Activated CD4-positive, alpha-beta T cell treated with anti-CD3 and anti-CD28 coated beads, Interleukin-2, amount 10 ng/mL, durations not matched to agents 7 days and 5 days (primary cell): ENCODE results near the gene RNF227. TPM values are rescaled to one million over a fixed set of nuclear protein-coding genes. Genes with fewer than 3 reads are reported as not detected.

Experiments
- CTCF ChIA-PET: fragments of 350-600 bp; sonication (Branson Sonifier 250); formaldehyde crosslinking; loops from one replicate; lab custom pipeline; 2021; ENCODE audit warnings: antibody characterized with exemption; lab: Charles Lee
- POLR2A ChIA-PET: fragments of 350-600 bp; sonication (Branson Sonifier 250); formaldehyde crosslinking; loops from one replicate; lab custom pipeline; 2021; ENCODE audit warnings: antibody characterized with exemption; lab: Charles Lee
- DNase-seq: peaks from one replicate; pipeline ENCODE4 v3.0.0-alpha.2; 2020
- H3K27ac Mint-ChIP-seq: one replicate; pipeline ENCODE4 v1.8.0; 2021; ENCODE audit warnings: mild to moderate bottlenecking, moderate library complexity, mixed read lengths
- H3K27me3 Mint-ChIP-seq: one replicate; pipeline ENCODE4 v1.8.0; 2021; ENCODE audit warnings: mixed read lengths
- H3K36me3 Mint-ChIP-seq: one replicate; pipeline ENCODE4 v1.8.0; 2021; ENCODE audit warnings: low read depth, mixed read lengths
- H3K4me1 Mint-ChIP-seq: one replicate; pipeline ENCODE4 v1.8.0; 2021; ENCODE audit warnings: mixed read lengths
- H3K4me3 Mint-ChIP-seq: one replicate; pipeline ENCODE4 v1.8.0; 2021; ENCODE audit warnings: mild to moderate bottlenecking, moderate library complexity, mixed read lengths
- H3K9me3 Mint-ChIP-seq: one replicate; pipeline ENCODE4 v1.8.0; 2021; ENCODE audit warnings: mixed read lengths
- total RNA-seq, 2 experiments: library from RNA; stranded (reverse); gene quantifications; one replicate each; pipeline ENCODE4 v1.2.3, GENCODE V29; 2021

RNF227 gene
- total RNA-seq, 2 experiments from 2014 or later = 4.4 to 4.5 TPM

- Mint-ChIP-seq H3K27ac (peak overlapping the region; percentile 19), H3K36me3 (peaks cover 72% of the 10 kb centered on the region), H3K4me3 (no peak overlapping the region), H3K9me3 (no peaks in the 10 kb centered on the region), H3K4me1 (peaks cover 4% of the 10 kb centered on the region), H3K27me3 (no peaks in the 10 kb centered on the region)
- no peak for DNase-seq
- ChIA-PET POLR2A (no interaction called here), CTCF (interaction anchor here (0.8 to 2.3 kb wide), 7 partner anchors 10 to 182 kb away, joined by 3 to 17 read pairs (median 3); partner anchors contain the start of genes CNTROB and TRAPPC1)
These were observed 28.2 kb upstream of the RNF227 start for GRCh38 chr17:7944326-7944725.

- ChIA-PET POLR2A (interaction anchor here (0.6 kb wide), 1 partner anchor 12 kb away, joined by 3 read pairs; the partner anchor contains the start of gene TRAPPC1), CTCF (interaction anchor here (0.6 to 1.3 kb wide), 3 partner anchors 11 to 36 kb away, joined by 3 read pairs; no protein-coding TSS in a partner anchor)
- Mint-ChIP-seq H3K4me3 (no peak overlapping the region), H3K4me1 (peaks cover 5% of the 10 kb centered on the region), H3K27ac (no peak overlapping the region), H3K9me3 (no peaks in the 10 kb centered on the region), H3K36me3 (peaks cover 66% of the 10 kb centered on the region), H3K27me3 (no peaks in the 10 kb centered on the region)
- DNase-seq = no peak
These were observed 27.2 kb upstream of the RNF227 start for GRCh38 chr17:7943291-7943690.

- no peak overlapping the region for H3K27ac Mint-ChIP-seq
- ChIA-PET POLR2A (no interaction called here), CTCF (interaction anchor here (0.9 to 1.2 kb wide), 2 partner anchors 10 to 13 kb away, joined by 3 read pairs; no protein-coding TSS in a partner anchor)
- no peak for DNase-seq
- H3K4me1 Mint-ChIP-seq = peaks cover 12% of the 10 kb centered on the region
- H3K9me3 Mint-ChIP-seq = no peaks in the 10 kb centered on the region
- peaks cover 69% of the 10 kb centered on the region for H3K36me3 Mint-ChIP-seq
- H3K27me3 Mint-ChIP-seq = no peaks in the 10 kb centered on the region
- no peak overlapping the region for H3K4me3 Mint-ChIP-seq
These were observed 24.7 kb upstream of the RNF227 start for GRCh38 chr17:7940743-7941142.

GRCh38 chr17:7940034-7940433 is 23.9 kb upstream of the RNF227 start:
- H3K27me3 Mint-ChIP-seq = no peaks in the 10 kb centered on the region
- H3K9me3 Mint-ChIP-seq = no peaks in the 10 kb centered on the region
- H3K36me3 Mint-ChIP-seq = peaks cover 69% of the 10 kb centered on the region
- no peak overlapping the region for H3K4me3 Mint-ChIP-seq
- H3K4me1 Mint-ChIP-seq = peaks cover 16% of the 10 kb centered on the region
- POLR2A ChIA-PET = no interaction called here
- DNase-seq = no peak
- no peak overlapping the region for H3K27ac Mint-ChIP-seq
- CTCF ChIA-PET = interaction anchor here (1.2 kb wide), 2 partner anchors 8 to 13 kb away, joined by 3 to 4 read pairs; partner anchors contain the start of genes CNTROB and TRAPPC1

- Mint-ChIP-seq H3K27me3 (no peaks in the 10 kb centered on the region), H3K9me3 (no peaks in the 10 kb centered on the region), H3K36me3 (peaks cover 55% of the 10 kb centered on the region), H3K4me1 (peaks cover 46% of the 10 kb centered on the region), H3K4me3 (no peak overlapping the region), H3K27ac (no peak overlapping the region)
- ChIA-PET CTCF (interaction anchor here (1.0 to 1.9 kb wide), 4 partner anchors 10 to 79 kb away, joined by 3 to 6 read pairs (median 4); partner anchors contain the start of gene NAA38), POLR2A (no interaction called here)
- no peak for DNase-seq
These were observed 19.8 kb upstream of the RNF227 start for GRCh38 chr17:7935859-7936258.

GRCh38 chr17:7932949-7933348 is 16.9 kb upstream of the RNF227 start:
- no peaks in the 10 kb centered on the region for H3K27me3 Mint-ChIP-seq
- peak; percentile 21 for DNase-seq
- CTCF ChIA-PET = interaction anchor here (0.9 to 3.2 kb wide), 15 partner anchors 9 to 245 kb away, joined by 3 to 17 read pairs (median 5); partner anchors contain the start of genes RNF227 and TP53
- no peaks in the 10 kb centered on the region for H3K9me3 Mint-ChIP-seq
- H3K36me3 Mint-ChIP-seq = peaks cover 45% of the 10 kb centered on the region
- peaks cover 57% of the 10 kb centered on the region for H3K4me1 Mint-ChIP-seq
- POLR2A ChIA-PET = no interaction called here
- H3K27ac Mint-ChIP-seq = peak overlapping the region; percentile 96
- peak overlapping the region; percentile 94 for H3K4me3 Mint-ChIP-seq

- CTCF ChIA-PET = interaction anchor here (0.7 to 3.2 kb wide), 17 partner anchors 7 to 245 kb away, joined by 3 to 17 read pairs (median 4); partner anchors contain the start of genes RNF227 and TP53
- peaks cover 57% of the 10 kb centered on the region for H3K4me1 Mint-ChIP-seq
- peak; percentile 45 for DNase-seq
These were observed 16.4 kb upstream of the RNF227 start for GRCh38 chr17:7932483-7932891.

GRCh38 chr17:7931709-7932482 is 15.8 kb upstream of the RNF227 start, which contains the start of the genes CNTROB and TRAPPC1:
Gene CNTROB (plus strand): TSS chr17:7932206. CDS start chr17:7933080, 874 bp downstream.
Gene TRAPPC1 (minus strand): TSS chr17:7931946. CDS start chr17:7931829, 117 bp downstream.
- peak within 1 kb of the TSS; percentile 94 for H3K4me3 Mint-ChIP-seq
- POLR2A ChIA-PET = interaction anchor here (0.6 to 1.3 kb wide), 3 partner anchors 11 to 225 kb away, joined by 3 to 4 read pairs (median 3); partner anchors contain the start of gene RNF227

More at GRCh38 chr17:7932483-7932891, 16.4 kb upstream of the RNF227 start:
- Mint-ChIP-seq H3K27ac (peak overlapping the region; percentile 96), H3K4me3 (peak overlapping the region; percentile 94), H3K9me3 (no peaks in the 10 kb centered on the region), H3K36me3 (peaks cover 46% of the 10 kb centered on the region), H3K27me3 (no peaks in the 10 kb centered on the region)
- POLR2A ChIA-PET = interaction anchor here (1.0 to 1.3 kb wide), 2 partner anchors 17 to 224 kb away, joined by 3 to 4 read pairs; partner anchors contain the start of gene RNF227

GRCh38 chr17:7930841-7931631 is 14.9 kb upstream of the RNF227 start:
- Mint-ChIP-seq H3K4me1 (peaks cover 50% of the 10 kb centered on the region), H3K27ac (peak overlapping the region; percentile 96), H3K27me3 (no peaks in the 10 kb centered on the region), H3K9me3 (no peaks in the 10 kb centered on the region), H3K36me3 (peaks cover 32% of the 10 kb centered on the region), H3K4me3 (peak overlapping the region; percentile 94)
- ChIA-PET CTCF (interaction anchor here (0.5 to 3.2 kb wide), 10 partner anchors 8 to 59 kb away, joined by 3 to 17 read pairs (median 4); no protein-coding TSS in a partner anchor), POLR2A (interaction anchor here (0.6 to 1.3 kb wide), 3 partner anchors 12 to 226 kb away, joined by 3 to 4 read pairs (median 3); partner anchors contain the start of gene RNF227)
- no peak for DNase-seq

More at GRCh38 chr17:7931709-7932482, 15.8 kb upstream of the RNF227 start, which contains the start of the genes CNTROB and TRAPPC1:
- CTCF ChIA-PET = interaction anchor here (0.7 to 3.2 kb wide), 13 partner anchors 8 to 244 kb away, joined by 3 to 17 read pairs (median 5); partner anchors contain the start of gene TP53
- peaks cover 55% of the 10 kb centered on the region for H3K4me1 Mint-ChIP-seq
- H3K9me3 Mint-ChIP-seq = no peaks in the 10 kb centered on the region
- no peaks in the 10 kb centered on the region for H3K27me3 Mint-ChIP-seq
- peak; percentile 100 for DNase-seq
- peaks cover 41% of the 10 kb centered on the region for H3K36me3 Mint-ChIP-seq
- peak within 1 kb of the TSS; percentile 96 for H3K27ac Mint-ChIP-seq

GRCh38 chr17:7929158-7930023 is 13.3 kb upstream of the RNF227 start, which contains the start of gene KCNAB3:
Gene KCNAB3 (minus strand): TSS chr17:7929856. CDS start chr17:7929435, 421 bp downstream.
- Mint-ChIP-seq H3K4me1 (peaks cover 38% of the 10 kb centered on the region), H3K4me3 (peak within 1 kb of the TSS; percentile 94), H3K27me3 (no peaks in the 10 kb centered on the region), H3K36me3 (peaks cover 18% of the 10 kb centered on the region), H3K9me3 (no peaks in the 10 kb centered on the region), H3K27ac (peak within 1 kb of the TSS; percentile 96)
- ChIA-PET CTCF (interaction anchor here (0.6 to 0.9 kb wide), 3 partner anchors 12 to 61 kb away, joined by 3 to 6 read pairs (median 4); partner anchors contain the start of gene RNF227), POLR2A (interaction anchor here (0.6 kb wide), 1 partner anchor 26 kb away, joined by 3 read pairs; no protein-coding TSS in a partner anchor)
- DNase-seq = peak; percentile 60

- ChIA-PET POLR2A (no interaction called here), CTCF (interaction anchor here (0.6 to 1.1 kb wide), 3 partner anchors 9 to 62 kb away, joined by 3 read pairs; no protein-coding TSS in a partner anchor)
- no peak overlapping the region for H3K4me3 Mint-ChIP-seq
- no peak for DNase-seq
- H3K36me3 Mint-ChIP-seq = peaks cover 14% of the 10 kb centered on the region
- no peak overlapping the region for H3K27ac Mint-ChIP-seq
- H3K9me3 Mint-ChIP-seq = no peaks in the 10 kb centered on the region
- no peaks in the 10 kb centered on the region for H3K27me3 Mint-ChIP-seq
- peaks cover 33% of the 10 kb centered on the region for H3K4me1 Mint-ChIP-seq
These were observed 11.5 kb upstream of the RNF227 start for GRCh38 chr17:7927596-7927995.
